SK-N-SH treated with all-trans-retinoic acid at 6 μM for 48 hours (cell line): Measurements from ENCODE around the gene CYB5RL.
"Not testable (repeated sequence)": the region's sequence is repeated elsewhere in the genome, so short reads cannot be mapped to it uniquely, and the experiment has no call there.

ENCODE experiments used
- ATAC-seq: fragments of 200-7000 bp; cut with Tn5 transposase; 3 replicates; pipeline ENCODE4 v1.9.1; 2020; ENCODE audit warnings: mild to moderate bottlenecking, moderate library complexity
- ARNTL ChIP-seq: fragments of 450-650 bp; formaldehyde crosslinking; IDR thresholded peaks from 2 replicates; pipeline ENCODE4 v1.5.0; 2020; ENCODE audit warnings: low read depth, mild to moderate bottlenecking, moderate library complexity, borderline replicate concordance
- BACH2 ChIP-seq: fragments of 250-450 bp; sonication (Bioruptor Pico); IDR thresholded peaks from 2 replicates; pipeline ENCODE4 v1.9.0; 2021; ENCODE audit warnings: mild to moderate bottlenecking, borderline replicate concordance
- CREB5 ChIP-seq: fragments of 250-450 bp; sonication (Bioruptor Pico); IDR thresholded peaks from 2 replicates; pipeline ENCODE4 v1.5.1; 2020; ENCODE audit warnings: low read depth, mild to moderate bottlenecking, moderate library complexity
- CSDC2 ChIP-seq: fragments of 250-450 bp; sonication (Bioruptor Pico); IDR thresholded peaks from 2 replicates; pipeline ENCODE4 v1.5.0; 2020; ENCODE audit warnings: mild to moderate bottlenecking, moderate library complexity
- ESRRG ChIP-seq: fragments of 250-450 bp; sonication (Bioruptor Pico); IDR thresholded peaks from 2 replicates; pipeline ENCODE4 v1.6.1; 2021; ENCODE audit warnings: mild to moderate bottlenecking
- GLIS3 ChIP-seq: fragments of 250-450 bp; sonication (Bioruptor Pico); IDR thresholded peaks from 2 replicates; pipeline ENCODE4 v1.5.0; 2020; ENCODE audit warnings: mild to moderate bottlenecking, moderate library complexity
- ISL1 ChIP-seq: fragments of 250-450 bp; sonication (Bioruptor Pico); IDR thresholded peaks from 2 replicates; pipeline ENCODE4 v2.1.2; 2022; ENCODE audit warnings: mild to moderate bottlenecking, moderate library complexity
- OSR1 ChIP-seq: fragments of 250-450 bp; sonication (Bioruptor Pico); IDR thresholded peaks from 2 replicates; pipeline ENCODE4 v1.8.0; 2022; ENCODE audit warnings: moderate library complexity, mild to moderate bottlenecking, inconsistent platforms
- PPARA ChIP-seq: fragments of 250-450 bp; sonication (Bioruptor Pico); IDR thresholded peaks from 2 replicates; pipeline ENCODE4 v1.5.0; 2020; ENCODE audit warnings: mild to moderate bottlenecking, borderline replicate concordance
- RARB ChIP-seq: fragments of 250-450 bp; sonication (Bioruptor Pico); IDR thresholded peaks from 2 replicates; pipeline ENCODE4 v1.8.0; 2021; ENCODE audit warnings: mild to moderate bottlenecking, moderate library complexity
- SNAI2 ChIP-seq: fragments of 250-450 bp; sonication (Bioruptor Pico); IDR thresholded peaks from 2 replicates; pipeline ENCODE4 v1.5.0; 2020; ENCODE audit warnings: mild to moderate bottlenecking, moderate library complexity
- TCF4 ChIP-seq: fragments of 250-450 bp; sonication (Bioruptor Pico); IDR thresholded peaks from 2 replicates; pipeline ENCODE4 v1.8.0; 2021; ENCODE audit warnings: mild to moderate bottlenecking, moderate library complexity, borderline replicate concordance
- TSHZ2 ChIP-seq: fragments of 250-450 bp; sonication (Bioruptor Pico); IDR thresholded peaks from 2 replicates; pipeline ENCODE4 v1.5.0; 2020; ENCODE audit warnings: mild to moderate bottlenecking, moderate library complexity
- ZC3H10 ChIP-seq: fragments of 250-450 bp; sonication (Bioruptor Pico); IDR thresholded peaks from 2 replicates; pipeline ENCODE4 v1.5.1; 2021; ENCODE audit warnings: mild to moderate bottlenecking, moderate library complexity
- ZFP3 ChIP-seq: fragments of 250-450 bp; sonication (Bioruptor Pico); IDR thresholded peaks from 2 replicates; pipeline ENCODE4 v1.5.0; 2020; ENCODE audit warnings: mild to moderate bottlenecking, moderate library complexity
- ZFP30 ChIP-seq: fragments of 450-650 bp; formaldehyde crosslinking; IDR thresholded peaks from 2 replicates; pipeline ENCODE4 v1.5.0; 2022; ENCODE audit warnings: mild to moderate bottlenecking, moderate library complexity
- ZNF70 ChIP-seq: fragments of 450-650 bp; formaldehyde crosslinking; IDR thresholded peaks from 2 replicates; pipeline ENCODE4 v1.5.0; 2020; ENCODE audit warnings: mild to moderate bottlenecking, moderate library complexity
- ZNF8 ChIP-seq: fragments of 450-650 bp; formaldehyde crosslinking; IDR thresholded peaks from 2 replicates; pipeline ENCODE4 v1.5.0; 2020; ENCODE audit warnings: mild to moderate bottlenecking, moderate library complexity
- TF ChIP-seq, protein P1 (sequence below): fragments of 250-450 bp; sonication (Bioruptor Pico); IDR thresholded peaks from 2 replicates; pipeline ENCODE4 v1.8.0; 2020; ENCODE audit warnings: mild to moderate bottlenecking, moderate library complexity, borderline replicate concordance
- TF ChIP-seq, protein P2 (sequence below): fragments of 250-450 bp; sonication (Bioruptor Pico); IDR thresholded peaks from 2 replicates; pipeline ENCODE4 v1.8.0; 2021; ENCODE audit warnings: low read depth, mild to moderate bottlenecking, moderate library complexity, borderline replicate concordance

CYB5RL gene

GRCh38 chr1:54215523-54215922 is 15.7 kb upstream of the CYB5RL start (continued):
- TF ChIP-seq, protein P1, sequence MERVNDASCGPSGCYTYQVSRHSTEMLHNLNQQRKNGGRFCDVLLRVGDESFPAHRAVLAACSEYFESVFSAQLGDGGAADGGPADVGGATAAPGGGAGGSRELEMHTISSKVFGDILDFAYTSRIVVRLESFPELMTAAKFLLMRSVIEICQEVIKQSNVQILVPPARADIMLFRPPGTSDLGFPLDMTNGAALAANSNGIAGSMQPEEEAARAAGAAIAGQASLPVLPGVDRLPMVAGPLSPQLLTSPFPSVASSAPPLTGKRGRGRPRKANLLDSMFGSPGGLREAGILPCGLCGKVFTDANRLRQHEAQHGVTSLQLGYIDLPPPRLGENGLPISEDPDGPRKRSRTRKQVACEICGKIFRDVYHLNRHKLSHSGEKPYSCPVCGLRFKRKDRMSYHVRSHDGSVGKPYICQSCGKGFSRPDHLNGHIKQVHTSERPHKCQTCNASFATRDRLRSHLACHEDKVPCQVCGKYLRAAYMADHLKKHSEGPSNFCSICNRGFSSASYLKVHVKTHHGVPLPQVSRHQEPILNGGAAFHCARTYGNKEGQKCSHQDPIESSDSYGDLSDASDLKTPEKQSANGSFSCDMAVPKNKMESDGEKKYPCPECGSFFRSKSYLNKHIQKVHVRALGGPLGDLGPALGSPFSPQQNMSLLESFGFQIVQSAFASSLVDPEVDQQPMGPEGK = no peak
- no peak for TF ChIP-seq RARB (CRISPR knock-in tag)

- TF ChIP-seq GLIS3 (no peak), TSHZ2 (CRISPR knock-in tag) (no peak), PPARA (CRISPR knock-in tag) (no peak), BACH2 (CRISPR knock-in tag) (no peak), RARB (CRISPR knock-in tag) (no peak), CSDC2 (no peak), ESRRG (CRISPR knock-in tag) (no peak), OSR1 (CRISPR knock-in tag) (no peak), TCF4 (CRISPR knock-in tag) (no peak), ARNTL (no peak), ZFP30 (CRISPR knock-in tag) (no peak), SNAI2 (CRISPR knock-in tag) (no peak), ISL1 (CRISPR knock-in tag) (no peak)
- TF ChIP-seq, protein P1 = no peak
- TF ChIP-seq, protein P2, sequence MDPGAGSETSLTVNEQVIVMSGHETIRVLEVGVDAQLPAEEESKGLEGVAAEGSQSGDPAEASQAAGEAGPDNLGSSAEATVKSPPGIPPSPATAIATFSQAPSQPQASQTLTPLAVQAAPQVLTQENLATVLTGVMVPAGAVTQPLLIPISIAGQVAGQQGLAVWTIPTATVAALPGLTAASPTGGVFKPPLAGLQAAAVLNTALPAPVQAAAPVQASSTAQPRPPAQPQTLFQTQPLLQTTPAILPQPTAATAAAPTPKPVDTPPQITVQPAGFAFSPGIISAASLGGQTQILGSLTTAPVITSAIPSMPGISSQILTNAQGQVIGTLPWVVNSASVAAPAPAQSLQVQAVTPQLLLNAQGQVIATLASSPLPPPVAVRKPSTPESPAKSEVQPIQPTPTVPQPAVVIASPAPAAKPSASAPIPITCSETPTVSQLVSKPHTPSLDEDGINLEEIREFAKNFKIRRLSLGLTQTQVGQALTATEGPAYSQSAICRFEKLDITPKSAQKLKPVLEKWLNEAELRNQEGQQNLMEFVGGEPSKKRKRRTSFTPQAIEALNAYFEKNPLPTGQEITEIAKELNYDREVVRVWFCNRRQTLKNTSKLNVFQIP = no peak
- ATAC-seq = no peak
Observed at GRCh38 chr1:54212872-54213271, 13.0 kb upstream of the CYB5RL start.

- ATAC-seq = not testable (repeated sequence)
Observed at GRCh38 chr1:54207896-54208295, 8.1 kb upstream of the CYB5RL start.

DNA sequence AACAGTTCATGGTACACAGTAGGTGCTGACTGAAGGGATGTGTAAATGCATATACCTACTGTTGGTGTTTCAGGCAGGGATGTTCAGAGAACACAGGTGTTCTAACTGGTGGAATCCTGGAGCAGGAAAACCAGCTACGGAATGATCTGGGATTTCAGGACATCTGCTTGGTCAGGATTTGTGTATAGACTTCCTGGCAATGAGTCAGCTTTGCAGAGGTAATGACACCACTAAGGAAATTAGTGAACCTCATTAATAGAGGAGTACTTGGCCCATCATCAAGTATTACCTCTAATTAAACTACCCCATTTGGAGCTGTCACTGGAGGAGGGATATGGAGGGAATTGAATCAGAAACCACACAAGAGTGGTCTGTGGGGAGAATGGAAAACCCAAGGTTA is 7.5 kb upstream of the CYB5RL start:
- no peak for ATAC-seq
- TF ChIP-seq ZFP3 (CRISPR knock-in tag) (no peak), GLIS3 (no peak)

- ATAC-seq = no peak
- TF ChIP-seq OSR1 (CRISPR knock-in tag) = no peak
- no peak for TF ChIP-seq GLIS3
- TF ChIP-seq, protein P1 = no peak
- TF ChIP-seq CREB5 = no peak
- no peak for TF ChIP-seq ZC3H10 (CRISPR knock-in tag)
- no peak for TF ChIP-seq ZFP30 (CRISPR knock-in tag)
- TF ChIP-seq ZFP3 (CRISPR knock-in tag) = no peak
- no peak for TF ChIP-seq RARB (CRISPR knock-in tag)
- no peak for TF ChIP-seq ZNF8 (CRISPR knock-in tag)
- no peak for TF ChIP-seq ZNF70 (CRISPR knock-in tag)
- TF ChIP-seq, protein P2 = no peak
- TF ChIP-seq BACH2 (CRISPR knock-in tag) = no peak
Observed at GRCh38 chr1:54204199-54204598, 4.4 kb upstream of the CYB5RL start.
